SIG-M5 treated with dmso at 0.1 percent for 504 hours (cell line): Measurements from ENCODE around the gene SOX15.
"Not testable (repeated sequence)": the region's sequence is repeated elsewhere in the genome, so short reads cannot be mapped to it uniquely, and the experiment has no call there.

Experiments
- DNase-seq: peaks from one replicate; lab custom pipeline; 2025; ENCODE audit not compliant: unreplicated experiment; lab: John Stamatoyannopoulos, UW

SOX15 gene

DNA sequence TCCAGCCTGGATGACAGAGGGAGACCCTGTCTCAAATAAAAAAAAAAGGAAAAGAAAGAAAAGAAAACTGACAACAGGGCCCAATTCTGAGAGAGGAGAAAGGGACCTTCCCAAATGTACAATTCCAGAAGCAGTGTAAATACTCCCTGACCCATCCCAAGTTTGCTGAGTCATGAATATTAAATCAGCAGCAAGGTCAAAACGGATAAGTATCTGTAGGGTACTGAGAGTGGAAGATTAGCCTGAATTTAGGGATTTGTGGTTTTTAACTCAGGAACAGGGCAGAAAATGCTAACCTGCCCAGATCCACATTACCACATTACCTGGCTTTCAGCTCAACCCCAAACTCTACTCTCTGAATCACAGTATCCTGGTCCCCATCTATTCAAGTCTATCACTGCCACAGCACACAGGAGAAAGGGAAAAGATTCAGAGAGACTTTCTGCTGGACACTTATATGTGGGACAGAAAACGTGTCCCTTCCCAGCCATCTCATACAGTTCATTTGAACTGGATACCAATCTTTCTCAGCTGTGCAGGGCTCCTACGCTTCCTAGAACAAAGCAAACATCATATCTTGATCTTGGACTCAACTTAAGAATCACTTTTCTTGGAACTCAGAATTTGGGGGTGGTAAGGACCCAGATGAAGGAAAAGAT, 21.9 kb upstream of the SOX15 start:
- DNase-seq, result no peak

DNA sequence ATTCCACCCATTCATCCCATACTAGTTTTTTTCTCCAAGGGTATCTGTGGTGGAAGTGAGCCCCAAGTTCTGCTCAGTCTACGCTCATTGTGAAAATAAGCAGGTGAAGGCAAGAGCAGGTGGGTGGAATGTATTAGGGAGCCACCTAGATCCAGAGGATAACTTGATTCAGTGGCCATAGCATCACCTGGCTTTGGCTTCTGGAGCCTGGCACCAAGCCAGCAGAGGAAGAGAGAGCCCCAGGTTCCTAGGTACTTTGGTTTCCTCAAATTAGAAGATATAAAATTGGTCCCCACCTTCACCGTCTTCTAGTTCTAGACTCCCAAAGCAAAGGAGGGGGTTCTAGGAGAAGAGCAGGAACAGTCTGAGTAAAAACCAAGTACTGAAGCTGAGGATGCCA, 20.7 kb upstream of the SOX15 start:
- no peak for DNase-seq

GRCh38 chr17:7606280-7606679, 16.4 kb upstream of the SOX15 start:
- DNase-seq, result no peak

DNA sequence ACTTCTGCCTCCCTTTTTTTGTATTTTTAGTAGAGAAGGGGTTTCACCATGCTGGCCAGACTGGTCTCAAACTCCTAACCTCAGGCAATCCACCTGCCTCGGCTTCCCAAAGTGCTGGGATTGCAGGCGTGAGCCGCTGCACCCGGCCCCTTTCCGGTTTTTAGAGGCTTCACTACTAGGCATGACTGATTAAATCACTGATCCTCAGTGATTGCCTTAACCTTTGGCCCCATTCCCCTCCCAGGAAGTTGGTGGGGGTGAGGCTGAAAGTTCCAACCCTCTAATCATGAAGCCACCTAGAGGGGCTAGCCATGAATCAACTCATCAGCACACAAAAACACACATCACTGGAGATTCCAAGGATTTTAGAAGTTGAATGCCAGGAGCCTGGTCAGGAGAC, 7.7 kb upstream of the SOX15 start:
- DNase-seq, result not testable (repeated sequence)

DNA sequence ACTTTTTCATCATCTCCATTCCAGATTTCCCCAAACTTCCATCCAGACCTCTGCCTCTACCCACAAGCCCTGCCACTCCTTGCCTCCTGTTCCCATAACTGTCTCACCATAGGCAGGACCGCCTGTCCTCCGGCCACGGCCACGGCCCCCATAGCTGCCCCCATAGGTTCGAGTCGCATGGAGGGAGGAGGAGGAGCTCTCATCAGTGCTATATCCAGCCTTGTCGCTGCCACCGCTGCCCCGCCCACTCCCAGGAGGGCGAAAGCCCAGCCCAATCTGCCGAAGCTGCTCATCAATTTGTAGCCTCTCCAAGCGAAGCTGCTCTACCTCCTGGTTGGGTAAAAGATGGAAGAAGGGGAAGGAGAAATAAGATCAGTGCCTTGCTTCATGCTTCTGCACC, 3.4 kb upstream of the SOX15 start:
- no peak for DNase-seq

DNA sequence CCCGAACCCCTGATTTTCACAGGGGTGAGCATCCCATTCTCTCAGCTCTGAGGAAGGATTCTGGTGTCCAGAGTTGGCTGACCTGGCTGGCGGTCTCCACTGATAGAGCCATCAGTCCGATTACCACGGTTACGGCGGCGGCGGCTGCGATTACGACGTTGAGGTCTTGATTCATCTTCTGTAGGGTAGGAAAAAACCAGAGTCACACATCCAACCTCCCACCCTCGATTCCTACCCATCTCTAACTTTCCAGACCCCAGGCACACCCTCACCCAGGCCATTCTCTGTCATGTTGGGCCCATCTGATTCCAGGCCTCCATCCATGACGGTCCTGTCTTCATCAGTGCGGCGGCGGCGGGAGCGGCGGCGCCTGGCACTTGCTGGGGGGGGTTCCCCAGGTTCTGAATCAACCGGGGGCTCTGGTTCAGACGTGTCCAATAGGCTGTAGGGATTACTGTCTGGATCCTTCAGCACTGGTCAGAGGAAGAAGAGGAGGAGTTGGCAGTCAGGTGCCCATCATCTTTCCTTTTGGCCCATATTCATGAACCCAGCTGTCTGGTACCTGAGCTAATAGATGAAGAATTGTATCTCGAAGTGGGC, 2.6 kb upstream of the SOX15 start:
- DNase-seq, result no peak

DNA sequence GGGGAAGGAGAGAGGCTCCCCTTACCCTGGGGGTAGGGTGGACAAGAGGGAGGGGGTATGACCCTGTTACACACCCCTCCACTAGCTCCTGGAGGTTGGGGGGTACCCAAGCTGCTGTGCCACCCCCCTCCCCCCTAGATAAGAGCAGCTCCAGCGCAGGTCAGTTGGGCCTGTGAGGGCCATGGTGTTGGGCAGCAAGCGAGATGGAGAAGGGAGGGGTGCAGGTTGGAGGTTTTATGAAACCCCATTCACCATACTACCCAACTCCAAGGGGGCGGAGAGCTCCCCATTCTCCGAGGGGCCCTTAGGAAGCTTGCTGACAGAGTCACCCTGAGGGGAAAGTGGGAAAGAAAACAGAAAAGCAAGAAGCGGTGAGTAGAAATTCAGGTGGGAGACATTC, 1.7 kb upstream of the SOX15 start:
- DNase-seq, result no peak

DNA sequence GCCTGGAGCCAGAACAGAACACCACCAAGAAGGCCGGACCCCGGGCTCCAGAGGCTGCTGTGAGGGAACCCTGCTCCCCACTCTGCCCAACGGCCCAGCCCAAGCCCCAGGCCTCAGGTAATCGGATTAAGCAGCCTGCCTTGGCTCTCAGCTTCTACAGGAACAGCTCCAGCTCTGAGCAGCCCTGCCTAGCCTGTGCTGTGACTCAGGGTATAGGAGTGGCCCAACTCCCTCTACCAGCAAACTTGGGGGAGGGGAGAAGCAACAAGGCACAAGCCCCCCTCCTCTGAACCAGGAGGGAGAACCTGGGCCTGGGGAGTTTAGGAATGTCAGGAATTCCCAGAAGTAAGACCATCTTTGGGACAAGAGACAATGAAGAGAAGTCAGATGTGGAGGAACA, 849 bp upstream of the SOX15 start:
- DNase-seq, result no peak

DNA sequence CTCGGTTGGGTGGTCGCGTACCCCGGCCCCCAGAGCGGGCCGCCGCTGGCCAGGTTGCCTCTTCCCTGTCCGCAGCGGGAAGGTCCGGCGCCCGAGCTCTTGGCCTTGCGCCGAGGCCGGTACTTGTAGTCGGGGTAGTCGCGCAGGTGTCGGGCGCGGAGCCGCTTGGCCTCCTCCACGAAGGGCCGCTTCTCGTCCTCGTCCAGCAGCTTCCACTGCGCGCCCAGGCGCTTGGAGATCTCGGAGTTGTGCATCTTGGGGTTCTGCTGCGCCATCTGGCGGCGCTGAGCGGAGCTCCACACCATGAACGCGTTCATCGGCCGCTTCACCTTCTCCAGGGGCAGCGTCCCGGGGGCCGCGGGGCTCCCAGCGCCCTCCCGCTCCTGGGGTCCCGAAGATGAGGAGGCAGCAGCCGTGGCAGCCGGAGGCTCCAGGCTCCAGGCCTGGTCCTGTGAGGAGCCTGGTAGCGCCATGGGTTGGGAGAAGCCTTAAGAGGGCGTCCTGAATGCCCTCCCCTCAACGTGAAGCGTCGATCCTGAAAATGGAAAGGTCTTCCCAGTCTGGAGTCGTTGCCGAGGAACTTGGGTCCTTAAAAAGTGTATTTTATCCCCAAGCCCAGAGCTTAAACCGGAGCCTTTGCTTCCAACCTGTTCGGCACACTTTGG, 558 bp downstream of the SOX15 start:
- peak; percentile 20 for DNase-seq

DNA sequence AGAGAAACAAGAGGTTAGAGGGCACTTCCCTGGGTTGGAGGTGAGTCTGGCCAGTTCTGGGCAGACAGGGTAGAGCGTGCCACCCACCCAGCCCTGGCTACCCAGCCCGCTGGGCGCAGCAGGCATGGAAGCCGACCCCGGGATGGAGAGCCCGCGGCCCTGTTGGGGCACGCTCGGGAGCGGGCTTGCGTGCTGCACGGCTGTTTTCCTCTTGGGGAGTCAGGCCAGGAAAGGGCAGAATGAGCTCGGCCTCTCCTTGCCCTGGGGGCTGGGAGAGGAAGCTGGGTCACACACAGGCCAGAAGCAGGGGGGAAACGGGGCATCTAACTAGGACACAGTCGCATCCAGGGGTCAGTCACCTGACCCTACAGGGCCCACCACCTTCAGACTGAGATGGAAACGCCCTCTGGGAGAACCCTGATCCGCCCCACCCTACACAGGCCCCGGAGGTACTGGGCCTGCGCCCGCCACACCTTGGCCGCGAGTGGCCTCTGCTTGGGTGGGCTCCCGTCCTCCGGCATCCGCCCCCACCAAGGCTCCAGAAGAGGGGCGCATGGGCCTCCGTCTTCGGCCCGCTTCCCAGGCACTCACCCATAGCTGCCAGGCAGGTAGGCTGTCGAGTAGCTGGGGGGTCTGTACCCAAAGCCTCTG, 1.2 kb downstream of the SOX15 start:
- no peak for DNase-seq

- DNase-seq, result peak; percentile 78
These were observed 2.3 kb downstream of the SOX15 start for GRCh38 chr17:7587420-7588151.

DNA sequence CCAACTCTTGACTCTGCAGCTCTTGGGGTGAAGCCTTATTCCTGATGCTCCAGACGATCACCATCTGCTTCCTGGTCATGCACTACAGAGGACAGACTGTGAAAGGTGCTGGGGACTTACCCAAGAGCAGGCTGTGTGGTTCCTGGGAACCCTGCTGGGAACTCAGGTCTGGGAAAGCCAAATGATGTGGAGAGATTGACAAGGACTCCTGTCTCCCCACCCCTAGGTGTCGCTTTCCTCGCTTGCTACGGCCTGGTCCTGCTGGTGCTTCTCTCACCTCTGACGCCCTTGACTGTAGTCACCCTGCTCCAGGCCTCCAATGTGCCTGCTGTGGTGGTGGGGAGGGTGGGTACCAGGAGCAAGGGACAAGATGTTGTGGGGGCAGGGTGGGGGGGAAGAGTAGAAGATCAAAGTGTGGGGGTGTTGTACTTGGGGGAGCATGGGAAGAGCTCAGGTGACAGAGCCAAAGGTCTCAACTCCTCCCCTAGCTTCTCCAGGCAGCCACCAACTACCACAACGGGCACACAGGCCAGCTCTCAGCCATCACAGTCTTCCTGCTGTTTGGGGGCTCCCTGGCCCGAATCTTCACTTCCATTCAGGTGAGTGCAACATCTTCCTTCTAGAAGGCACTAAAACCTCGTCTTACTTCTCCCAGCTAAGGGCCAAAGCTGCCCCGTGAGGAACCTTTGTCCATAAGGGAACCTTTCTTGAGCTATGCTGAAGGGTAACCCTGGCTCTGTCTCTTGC, 3.0 kb downstream of the SOX15 start:
- DNase-seq, result no peak

DNA sequence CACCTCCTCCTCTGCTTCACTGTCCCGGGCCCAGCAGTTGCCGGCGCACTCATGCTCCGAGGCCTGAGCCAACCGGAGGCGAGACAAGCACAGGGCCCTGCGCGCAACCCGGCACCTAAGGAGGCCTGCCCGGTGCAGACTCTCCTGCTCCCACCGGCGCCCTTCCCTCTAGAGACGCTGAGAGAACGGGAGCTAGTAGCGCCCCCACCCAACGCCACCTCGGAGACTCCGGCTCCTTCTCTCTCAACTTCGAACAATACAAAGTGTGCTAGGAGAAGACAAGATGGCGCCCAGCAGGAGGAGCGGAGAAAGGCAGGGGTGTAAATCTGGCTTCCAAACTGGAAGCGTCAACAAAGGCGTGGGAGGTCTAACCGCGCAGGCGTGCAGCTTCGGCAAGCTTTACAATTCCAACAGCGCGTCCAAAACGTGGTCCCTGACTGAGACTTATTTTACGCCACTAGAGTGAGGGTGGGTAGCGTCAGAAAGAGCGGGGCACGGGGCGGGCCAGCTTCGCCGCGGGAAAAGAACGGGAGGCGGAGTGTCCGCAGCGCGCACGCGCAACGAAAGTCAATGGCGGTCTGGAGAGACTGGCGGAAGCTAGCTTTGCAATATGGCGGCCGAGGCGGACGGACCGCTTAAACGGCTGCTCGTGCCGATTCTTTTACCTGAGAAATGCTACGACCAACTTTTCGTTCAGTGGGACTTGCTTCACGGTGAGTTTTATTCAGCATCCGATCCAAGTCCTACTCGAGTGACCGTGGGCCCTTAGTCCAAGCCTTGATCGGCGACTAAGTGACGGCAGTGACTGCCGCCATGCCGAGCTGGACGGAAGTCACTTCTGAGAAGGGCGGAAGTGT, 6.4 kb downstream of the SOX15 start, which contains the start of gene MPDU1:
Gene MPDU1 (plus strand): TSS at position 600 of the 857 bp plus-strand sequence. CDS start 11 bp downstream, at position 611.
- peak; percentile 92 for DNase-seq

GRCh38 chr17:7582396-7583252, 7.3 kb downstream of the SOX15 start:
- DNase-seq, result no peak

GRCh38 chr17:7580604-7581575, 9.0 kb downstream of the SOX15 start:
- no peak for DNase-seq

DNA sequence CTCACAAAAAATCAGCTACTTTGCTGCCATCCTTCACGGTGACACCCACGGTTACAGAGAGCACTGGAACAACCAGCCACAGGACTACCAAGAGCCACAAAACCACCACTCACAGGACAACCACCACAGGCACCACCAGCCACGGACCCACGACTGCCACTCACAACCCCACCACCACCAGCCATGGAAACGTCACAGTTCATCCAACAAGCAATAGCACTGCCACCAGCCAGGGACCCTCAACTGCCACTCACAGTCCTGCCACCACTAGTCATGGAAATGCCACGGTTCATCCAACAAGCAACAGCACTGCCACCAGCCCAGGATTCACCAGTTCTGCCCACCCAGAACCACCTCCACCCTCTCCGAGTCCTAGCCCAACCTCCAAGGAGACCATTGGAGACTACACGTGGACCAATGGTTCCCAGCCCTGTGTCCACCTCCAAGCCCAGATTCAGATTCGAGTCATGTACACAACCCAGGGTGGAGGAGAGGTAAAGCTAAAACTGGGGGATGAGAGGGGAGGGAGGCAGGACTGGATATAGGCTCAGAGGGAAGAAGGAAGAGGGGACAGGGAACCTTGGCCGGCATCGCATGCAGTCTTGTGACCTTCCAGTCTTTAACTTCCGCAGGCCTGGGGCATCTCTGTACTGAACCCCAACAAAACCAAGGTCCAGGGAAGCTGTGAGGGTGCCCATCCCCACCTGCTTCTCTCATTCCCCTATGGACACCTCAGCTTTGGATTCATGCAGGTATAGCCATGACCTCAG, 9.9 kb downstream of the SOX15 start:
- peak; percentile 75 for DNase-seq
